Measurements from ENCODE around the gene SCAF4.
"Not testable (repeated sequence)": the region's sequence is repeated elsewhere in the genome, so short reads cannot be mapped to it uniquely, and the experiment has no call there.

The SCAF4 gene

DNA sequence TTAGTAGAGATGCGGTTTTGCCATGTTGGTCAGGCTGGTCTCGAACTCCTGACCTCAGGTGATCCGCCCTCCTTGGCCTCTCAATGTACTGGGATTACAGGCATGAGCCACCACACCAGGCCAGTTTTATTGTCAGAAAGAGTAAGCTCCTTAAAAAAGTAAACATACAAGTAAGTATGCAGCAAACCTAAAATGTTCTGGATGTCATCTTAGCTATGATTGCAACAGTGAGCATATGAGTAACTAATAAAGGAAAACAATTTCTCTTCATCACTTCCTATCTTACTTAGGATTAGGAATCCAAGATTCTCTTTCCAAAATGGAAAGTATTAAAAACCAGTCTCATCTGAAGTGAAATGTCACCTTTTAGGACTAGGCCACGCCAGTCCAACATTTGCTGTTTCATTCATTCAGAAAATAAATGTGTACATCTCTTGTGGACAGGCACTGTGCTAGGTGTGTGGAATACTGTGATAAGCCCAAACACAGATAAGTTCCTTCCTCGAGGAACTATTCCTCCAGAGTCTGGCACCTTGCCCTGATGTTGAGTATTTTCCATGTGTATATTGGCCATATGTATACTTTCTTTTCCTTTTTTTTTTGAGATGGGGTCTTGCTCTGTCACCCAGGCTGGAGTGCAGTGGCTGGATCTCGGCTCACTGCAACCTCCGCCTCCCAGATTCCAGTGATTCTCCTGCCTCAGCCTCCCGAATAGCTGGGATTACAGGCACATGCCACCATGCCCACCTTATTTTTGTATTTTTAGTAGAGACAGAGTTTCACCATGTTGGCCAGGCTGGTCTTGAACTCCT lies 5.9 kb upstream of the SCAF4 start:
- not testable (repeated sequence) for DNase-seq (ENCODE audit: low read depth)

DNA sequence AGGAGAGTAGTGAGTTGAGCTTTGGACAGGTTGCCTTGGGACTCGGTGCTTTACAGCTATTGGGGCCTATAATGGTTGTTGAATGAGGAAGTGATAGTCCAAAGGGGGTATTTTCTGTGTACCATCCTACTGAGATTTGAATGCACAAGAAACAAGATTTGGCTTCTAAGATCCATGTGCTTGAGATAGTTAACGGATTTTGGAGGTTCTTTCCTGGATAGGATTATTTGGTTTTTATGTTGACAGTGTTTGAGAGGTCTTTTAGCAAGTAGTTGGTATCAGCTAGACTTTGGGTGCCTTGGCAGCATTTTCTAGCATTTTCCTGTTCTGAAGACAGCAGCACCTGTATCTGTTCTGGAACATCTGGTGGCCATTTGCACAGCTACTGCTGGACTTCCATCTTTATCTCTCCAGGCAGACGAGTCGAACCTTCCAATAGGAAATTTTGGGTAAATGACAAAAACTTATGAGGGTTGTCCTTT lies 3.6 kb upstream of the SCAF4 start:
- DNase-seq (ENCODE audit: low read depth) = no peak

DNA sequence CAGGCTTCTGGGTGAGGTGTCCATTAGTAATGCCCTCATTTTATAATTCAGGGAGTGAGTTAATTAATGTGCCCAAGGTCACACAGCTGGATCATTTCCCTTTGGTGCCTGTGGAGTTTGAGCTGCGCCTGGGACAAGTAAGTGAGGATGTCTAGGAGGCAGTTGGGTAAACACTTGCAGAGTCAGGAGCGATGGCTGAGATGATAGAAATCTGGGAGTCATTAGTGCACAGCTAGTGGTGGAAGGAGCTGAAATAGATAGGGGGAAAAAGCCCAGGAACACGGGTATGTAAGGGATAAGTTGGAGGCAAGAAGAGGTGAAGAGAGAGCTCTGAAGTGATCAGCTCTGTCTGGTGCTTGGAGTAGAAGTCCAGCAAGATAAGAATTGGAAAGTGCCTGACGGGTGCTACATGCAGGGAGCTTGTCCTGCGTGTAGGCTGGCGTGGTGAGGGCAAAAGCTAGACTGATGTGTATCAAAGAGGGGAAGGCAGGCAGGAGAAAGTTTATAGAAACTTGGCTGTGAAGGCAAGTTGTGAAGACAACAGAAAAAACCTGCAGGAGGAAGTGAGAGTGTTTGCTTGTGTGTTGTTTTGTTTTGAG lies 1.7 kb upstream of the SCAF4 start:
- no peak for DNase-seq (ENCODE audit: low read depth)

DNA sequence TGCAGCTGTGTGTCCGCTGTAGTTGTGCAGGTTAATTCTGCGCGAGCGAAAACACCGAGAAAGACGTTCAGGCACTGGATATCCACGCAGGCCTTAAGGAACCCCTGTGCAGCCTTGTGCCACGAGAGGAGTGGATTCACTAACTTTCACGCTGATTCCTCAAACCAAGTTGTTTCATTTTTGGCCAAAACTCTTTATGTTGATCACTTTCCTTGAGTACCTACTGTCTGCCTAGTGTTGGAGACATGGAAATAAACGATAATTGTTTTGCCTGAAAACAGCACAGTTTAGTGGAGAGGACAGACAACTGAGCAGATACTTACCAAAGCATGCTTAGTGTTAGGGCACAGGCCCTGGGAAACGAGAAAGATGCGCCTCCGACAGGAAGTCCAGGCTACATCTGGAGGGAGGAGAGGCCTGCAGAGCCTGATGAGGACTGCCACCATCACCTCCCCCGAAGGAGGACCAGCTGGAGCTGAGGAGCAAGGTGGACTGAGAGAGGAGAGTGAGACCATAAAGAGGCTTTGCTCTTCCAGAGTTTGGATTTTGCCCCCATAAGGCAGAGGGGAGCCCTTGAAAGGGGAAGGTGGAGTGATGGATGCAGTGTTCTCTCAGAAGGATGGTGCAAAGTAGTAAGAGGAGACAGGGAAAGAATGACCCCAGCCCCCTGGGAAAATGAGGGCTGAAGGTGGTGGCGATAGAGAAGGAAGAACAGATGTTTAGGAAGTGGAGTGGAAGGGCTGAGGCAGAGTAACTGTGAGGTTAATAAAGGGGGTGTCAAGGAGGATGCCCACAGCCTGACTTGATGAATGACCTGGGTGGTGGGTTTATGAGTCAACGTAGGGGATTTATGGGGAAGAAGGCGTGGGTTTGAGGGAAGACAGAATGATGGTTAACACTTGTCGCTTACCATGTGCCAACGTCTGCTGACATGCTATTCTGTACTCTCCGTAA lies 956 bp upstream of the SCAF4 start:
- no peak for DNase-seq (ENCODE audit: low read depth)

DNA sequence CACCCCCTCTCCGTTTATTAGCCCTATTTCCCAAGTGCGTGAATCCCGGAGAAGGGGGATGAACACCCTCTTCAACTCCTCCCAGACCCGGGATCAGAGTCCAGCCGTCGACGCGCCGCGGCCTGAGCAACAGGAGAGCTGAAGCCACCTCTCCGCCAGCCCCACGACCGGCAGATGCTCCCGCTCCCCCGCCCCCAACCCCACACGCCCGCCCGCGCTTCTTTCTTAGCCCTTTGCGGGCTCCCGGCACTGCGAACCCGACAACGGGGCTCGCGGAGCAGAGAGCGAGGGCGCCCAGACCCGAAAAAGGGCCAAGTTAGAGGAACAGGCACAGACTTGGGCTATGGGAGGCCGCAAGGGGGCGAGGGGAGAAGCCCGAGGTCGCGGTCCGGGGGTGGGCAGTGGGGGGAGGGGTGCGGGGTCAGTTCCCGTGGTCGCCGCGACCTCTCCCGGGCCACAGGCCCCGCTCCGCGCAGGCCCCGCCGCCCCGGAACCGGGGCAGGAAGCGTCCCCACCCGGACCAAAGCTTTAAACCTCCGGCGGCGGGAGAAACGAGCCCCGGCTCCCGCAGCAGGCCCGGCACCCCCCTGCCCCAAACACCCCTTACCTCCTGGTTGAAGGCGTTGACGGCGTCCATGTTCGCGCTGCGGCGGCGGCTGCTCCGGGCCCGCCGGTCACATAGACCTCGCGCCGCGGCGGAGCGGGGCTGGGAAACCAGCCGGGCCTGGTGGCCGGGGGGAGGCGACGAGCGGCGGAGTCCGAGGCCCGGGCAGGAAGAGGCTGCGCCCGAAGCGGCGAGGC lies 662 bp downstream of the SCAF4 start:
- peak; percentile 31 for DNase-seq (ENCODE audit: low read depth)

DNA sequence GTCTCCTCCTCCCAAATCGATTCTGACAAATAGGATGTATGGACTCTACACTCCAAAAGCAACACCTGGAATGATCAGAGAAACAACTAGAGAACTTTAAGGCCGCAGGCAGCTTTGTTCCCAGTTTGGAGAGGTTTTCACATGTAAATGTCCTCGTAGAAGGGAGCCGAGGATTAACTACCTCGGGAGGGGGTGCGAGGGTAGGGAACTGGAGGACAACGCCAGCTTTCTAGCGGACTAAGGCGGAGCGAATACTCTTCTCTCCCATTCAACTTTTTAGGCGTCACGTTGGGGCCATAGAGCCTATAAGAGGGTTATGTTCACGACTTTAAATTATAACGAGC lies 1.2 kb downstream of the SCAF4 start:
- DNase-seq (ENCODE audit: low read depth) = no peak

DNA sequence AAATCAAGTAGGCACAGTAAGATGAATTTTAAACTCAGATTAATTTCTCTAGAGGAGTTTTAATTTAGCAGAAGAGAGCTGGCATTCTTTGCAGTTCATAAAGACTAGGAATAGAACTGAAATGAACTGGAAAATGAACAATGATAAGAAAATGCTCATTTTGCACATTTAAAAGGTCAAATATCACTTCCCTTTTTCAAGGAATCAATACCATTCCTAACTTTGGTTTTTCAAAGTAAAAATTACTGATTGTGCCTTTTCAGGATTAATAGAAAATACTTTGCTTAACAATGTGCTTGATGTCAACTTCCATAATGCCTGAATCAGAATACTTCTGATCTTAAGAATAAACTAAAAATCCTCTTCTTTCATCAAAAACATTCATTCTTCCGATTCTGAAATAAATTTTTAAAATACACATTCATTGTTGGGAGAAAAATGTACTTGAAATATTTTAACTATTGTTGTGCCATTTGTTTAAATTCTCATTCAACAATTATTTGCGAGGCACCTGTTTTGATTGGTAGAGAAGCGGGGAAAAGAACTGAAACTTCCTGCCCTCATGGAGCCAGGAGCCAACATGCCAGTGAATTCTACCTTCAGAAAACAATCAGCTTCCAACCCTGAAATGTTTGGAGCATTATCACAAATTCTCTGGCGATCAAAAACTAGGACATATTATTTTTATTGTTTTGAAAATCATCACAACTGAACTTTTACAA lies 2.1 kb downstream of the SCAF4 start:
- DNase-seq (ENCODE audit: low read depth) = no peak

DNA sequence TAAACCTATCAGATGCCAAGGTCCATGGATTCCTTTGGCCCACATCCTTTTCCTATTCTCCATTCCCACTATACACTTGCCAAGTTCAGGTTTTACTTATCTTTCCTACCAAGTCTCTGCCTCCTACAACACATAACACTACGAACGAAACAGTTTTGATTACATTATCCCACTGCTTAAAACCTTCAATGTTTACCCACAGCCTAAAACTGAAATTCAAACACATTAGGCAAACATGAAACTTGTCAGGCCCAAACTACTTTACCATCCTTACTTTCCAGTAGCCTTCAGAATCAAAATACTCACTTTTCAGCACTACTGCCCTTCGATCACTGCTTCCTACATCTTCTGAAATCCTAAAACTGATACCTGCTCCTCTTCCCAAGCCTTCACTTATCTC lies 3.0 kb downstream of the SCAF4 start:
- no peak for DNase-seq (ENCODE audit: low read depth)

DNA sequence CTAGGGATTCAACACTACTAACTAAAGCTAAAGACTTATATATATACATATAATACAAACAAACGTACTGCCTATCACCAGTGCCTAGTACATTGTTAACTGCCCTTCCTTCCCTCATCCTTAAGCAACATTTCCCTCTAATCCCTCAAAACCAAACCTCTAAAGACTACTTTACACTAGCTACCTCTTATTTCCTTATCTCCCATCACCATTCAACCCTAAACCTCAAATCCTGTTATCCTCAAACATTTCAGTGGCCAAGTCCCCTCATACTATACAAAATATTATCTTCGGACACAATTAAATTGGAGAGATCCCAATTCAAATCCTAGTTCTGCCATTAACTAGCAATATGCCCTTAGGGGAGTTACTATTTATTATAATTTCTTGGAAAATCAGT lies 3.7 kb downstream of the SCAF4 start:
- DNase-seq (ENCODE audit: low read depth) = no peak

DNA sequence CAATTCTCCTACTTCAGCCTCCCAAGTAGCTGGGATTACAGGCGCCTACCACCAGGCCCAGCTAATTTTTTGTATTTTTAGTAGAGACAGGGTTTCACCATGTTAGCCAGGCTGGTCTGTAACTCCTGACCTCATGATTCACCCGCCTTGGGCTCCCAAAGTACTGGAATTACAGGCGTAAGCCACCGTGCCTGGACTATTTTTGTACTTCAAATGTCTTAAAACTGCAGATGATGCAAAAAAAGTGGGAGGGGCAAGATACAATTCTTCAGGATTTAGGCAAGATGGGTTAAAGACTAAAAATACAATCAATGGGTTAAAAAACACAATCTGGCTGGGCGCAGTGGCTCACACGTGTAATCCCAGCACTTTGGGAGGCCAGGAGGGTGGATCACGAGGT lies 4.7 kb downstream of the SCAF4 start:
- no peak for DNase-seq (ENCODE audit: low read depth)

DNA sequence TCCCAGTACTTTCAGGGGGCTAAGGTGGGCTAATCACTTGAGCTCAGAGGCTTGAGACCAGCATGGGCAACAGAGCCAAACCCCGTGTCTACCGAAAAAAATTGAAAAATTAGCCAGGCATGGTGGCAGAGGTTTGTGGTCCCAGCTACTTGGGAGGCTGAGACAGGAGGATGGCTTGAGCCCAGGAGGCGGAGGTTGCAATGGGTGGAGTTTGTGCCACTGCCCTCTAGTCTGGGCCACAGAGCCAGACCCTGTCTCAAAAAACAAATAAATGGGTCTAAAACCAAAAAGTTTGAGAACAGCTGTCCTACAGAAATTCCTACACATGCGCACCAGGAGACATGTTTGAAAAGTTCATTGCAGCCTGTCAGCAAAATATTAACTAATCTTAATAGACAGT lies 5.5 kb downstream of the SCAF4 start:
- no peak for DNase-seq (ENCODE audit: low read depth)

DNA sequence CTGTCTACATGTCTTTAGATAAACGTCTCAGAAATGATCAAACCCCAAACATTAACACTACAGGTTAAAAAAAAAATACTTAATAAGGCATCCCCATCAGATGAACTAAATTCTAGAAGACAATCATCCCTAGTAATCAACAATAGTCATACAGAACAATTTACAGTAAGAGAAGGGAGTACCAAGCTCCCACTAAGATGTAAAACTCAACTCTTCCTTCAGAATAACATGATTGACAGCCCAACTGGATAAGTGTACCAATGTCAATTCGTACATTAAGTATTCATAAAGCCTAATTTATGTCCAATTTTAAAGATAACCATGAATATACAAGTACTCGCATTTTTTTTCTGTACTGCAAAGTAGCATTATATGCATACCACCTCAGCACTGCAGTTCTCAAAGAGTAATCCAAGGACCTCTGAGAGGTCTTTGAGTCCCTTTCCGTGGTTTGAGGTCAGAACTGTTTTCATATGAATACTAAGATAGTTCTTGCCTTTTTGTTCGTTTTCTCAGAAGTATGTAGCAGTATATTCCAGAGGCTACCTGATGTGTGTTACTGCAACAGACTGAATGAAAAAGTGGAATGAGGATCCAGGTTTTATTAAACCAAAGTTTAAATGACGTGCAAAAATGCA lies 6.6 kb downstream of the SCAF4 start:
- no peak for DNase-seq (ENCODE audit: low read depth)

DNA sequence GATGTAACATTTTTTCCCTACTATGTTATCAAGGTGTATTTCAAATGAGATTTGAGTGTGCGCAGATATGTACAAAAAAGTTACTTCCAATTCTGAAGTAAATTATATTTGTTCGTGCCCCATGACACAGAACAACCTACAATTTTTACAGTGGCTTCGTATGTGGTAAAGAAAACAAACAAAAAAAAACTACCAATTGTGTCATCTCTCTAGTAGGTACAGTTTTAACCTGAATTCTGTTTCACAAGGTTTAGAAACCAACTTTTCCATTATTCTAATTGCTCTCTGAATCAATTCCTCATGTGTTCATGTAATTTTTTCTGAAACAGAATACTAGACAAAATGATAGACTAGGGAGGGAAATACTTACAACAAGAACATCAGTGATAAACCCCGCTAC lies 7.4 kb downstream of the SCAF4 start:
- DNase-seq (ENCODE audit: low read depth) = no peak

DNA sequence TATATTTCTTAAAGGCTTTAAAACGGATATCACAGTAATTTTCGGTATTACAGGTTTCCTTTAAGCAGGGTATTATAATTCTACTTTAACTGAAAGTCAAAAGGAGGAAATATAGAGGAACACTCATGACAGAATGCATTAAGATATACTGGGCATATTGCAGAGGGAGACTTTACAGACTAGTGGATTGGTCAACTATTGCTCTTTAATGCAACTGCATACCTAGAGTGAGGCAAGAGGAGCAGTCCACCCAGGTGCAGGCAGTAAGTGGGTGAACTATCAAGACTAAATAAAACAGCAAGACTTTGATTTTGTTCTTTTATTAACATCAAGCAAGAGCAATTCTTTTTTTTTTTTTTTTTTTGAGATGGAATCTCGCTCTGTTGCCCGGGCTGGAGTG lies 10.5 kb downstream of the SCAF4 start:
- no peak for DNase-seq (ENCODE audit: low read depth)

DNA sequence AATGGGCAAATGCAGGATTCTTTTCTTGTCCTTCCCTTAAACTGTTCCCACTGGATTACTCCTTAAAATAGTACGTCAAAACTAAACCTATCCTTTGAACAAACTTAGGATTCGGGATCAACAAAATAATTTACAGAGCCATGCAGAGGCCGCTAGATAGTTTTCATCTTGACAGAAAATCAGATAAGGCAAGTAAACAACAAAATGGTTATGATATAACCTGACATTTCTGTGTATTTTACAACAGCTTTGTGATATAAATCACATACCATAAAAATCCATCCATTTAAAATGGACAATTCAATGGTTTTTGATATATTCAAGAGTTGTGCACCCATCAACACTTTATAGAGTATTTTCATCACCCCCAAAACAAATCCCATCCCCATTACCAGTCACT lies 11.2 kb downstream of the SCAF4 start:
- no peak for DNase-seq (ENCODE audit: low read depth)

DNA sequence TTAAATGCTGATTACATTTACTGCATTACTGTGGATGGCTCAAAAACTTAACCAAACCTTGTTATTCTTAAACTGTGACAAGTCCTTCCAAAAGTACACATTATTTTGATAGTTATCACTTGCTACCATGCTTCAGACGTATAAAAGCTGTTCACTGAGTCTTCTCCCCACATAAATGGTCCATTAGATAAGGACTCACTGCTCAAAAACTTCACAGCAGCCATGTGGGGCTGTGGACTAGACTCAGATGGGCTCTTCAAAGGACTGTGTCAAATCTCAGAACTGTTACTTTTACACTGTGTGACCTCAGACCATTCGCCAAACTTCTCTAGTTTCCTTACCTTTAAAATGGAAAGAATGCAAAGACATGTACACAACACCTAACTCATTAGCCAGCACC lies 11.6 kb downstream of the SCAF4 start:
- no peak for DNase-seq (ENCODE audit: low read depth)

DNA sequence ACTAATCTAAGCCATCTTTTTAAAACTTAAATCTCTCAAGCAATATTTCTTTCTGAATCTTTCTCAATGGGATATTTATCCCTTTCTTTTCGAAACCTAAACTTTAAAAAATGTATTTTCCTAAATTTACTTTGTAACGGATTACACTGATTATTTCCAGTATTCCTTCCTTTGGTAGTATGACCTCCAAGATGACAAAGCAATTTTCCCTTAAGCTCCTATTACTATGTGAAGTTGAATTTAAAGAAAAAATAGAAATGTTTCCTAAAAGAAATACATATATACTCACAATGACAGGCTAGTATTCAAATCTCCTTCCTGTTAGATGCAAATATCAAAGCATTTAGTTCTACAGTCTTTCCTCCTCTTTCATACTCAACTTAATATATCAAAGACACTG lies 15.8 kb downstream of the SCAF4 start:
- no peak for DNase-seq (ENCODE audit: low read depth)

DNA sequence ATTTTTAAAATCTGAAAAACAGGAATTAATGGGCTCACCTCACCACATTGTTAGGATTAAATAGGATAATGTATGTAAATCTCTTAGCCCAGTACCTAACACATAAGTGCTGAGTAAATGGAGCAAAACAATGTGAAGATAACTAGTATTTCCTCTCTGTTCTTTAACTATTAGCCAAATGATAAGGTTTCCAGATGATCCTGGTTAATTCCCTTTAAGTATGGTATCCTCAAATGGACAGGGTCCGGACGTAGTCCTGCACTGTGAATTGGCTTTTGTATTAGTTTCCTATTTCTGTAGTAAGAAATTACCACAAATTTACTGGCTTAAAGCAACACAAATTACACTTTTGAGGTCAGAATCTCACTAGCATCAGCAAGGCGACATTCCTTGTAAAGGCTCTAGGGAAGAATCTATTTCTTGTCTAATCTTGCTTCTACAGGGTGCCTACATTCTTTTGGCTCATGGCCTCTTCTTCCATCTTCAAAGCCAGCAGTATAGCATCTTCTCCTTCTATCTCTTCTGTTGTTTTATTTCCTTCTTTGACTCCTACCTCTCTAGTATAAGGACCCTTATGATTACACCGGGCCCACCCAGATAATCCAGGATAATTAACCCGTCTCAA lies 17.1 kb downstream of the SCAF4 start:
- no peak for DNase-seq (ENCODE audit: low read depth)

DNA sequence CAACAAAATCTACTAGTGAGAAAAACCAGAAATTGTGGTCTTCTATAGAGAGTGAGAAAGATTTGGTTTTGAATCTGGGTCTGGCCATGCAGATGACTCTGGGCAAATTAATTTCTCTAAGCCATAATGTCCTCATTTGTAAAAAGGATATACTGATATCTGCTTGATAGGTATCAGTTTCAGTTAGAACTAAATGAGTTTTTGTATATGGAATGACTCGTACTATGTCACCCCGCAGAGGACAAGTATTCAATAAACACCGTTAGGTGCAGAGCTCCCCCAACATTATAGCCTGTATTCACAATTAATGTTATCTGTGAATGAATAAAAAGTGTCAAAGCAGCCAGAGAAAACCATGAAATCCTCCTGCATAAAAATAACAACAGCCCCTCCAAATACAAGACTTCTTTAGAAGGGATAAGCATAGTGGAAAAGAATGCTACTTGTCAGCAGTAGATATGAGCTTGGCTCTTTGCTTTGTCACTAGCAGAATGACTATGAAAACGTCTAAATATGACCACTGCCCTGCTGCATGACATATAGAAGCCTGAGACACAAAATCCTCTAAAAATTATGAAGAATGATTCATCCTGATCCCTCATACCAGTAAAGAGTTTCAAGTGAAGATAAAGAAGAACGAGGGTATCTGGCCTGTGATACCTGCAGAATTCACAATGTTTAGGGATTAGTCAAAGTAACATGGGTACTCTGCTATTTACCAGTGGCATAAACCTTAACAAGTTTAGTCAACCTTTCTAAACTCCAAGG lies 17.8 kb downstream of the SCAF4 start:
- DNase-seq (ENCODE audit: low read depth) = no peak
